SH-SY5Y (cell line): ENCODE data around the gene C20orf204.

ENCODE experiments used
- GATA2 ChIP-seq: IDR thresholded peaks from 2 replicates; pipeline ENCODE4 v1.6.1; 2011; ENCODE audit warnings: mild to moderate bottlenecking, low read depth, low read length
- GATA3 ChIP-seq: IDR thresholded peaks from 2 replicates; pipeline ENCODE4 v1.6.1; 2011; ENCODE audit warnings: low read depth, mild to moderate bottlenecking, low read length, moderate library complexity

- TF ChIP-seq GATA2 (no peak), GATA3 (no peak)
Measured at GRCh38 chr20:64055396-64055892, 19.5 kb downstream of the C20orf204 start.
